GM12874 (cell line): Measurements from ENCODE around the gene MRPS23.

Experiments
- TF ChIP-seq, protein P1 (sequence below): IDR thresholded peaks from 2 replicates; pipeline ENCODE4 v1.5.1; 2011; ENCODE audit warnings: low read depth, mild to moderate bottlenecking, control low read depth, low read length, moderate library complexity; ENCODE audit not compliant: insufficient read depth

Gene MRPS23

GRCh38 chr17:57866319-57866718, 16.5 kb upstream of the MRPS23 start:
- TF ChIP-seq, protein P1, sequence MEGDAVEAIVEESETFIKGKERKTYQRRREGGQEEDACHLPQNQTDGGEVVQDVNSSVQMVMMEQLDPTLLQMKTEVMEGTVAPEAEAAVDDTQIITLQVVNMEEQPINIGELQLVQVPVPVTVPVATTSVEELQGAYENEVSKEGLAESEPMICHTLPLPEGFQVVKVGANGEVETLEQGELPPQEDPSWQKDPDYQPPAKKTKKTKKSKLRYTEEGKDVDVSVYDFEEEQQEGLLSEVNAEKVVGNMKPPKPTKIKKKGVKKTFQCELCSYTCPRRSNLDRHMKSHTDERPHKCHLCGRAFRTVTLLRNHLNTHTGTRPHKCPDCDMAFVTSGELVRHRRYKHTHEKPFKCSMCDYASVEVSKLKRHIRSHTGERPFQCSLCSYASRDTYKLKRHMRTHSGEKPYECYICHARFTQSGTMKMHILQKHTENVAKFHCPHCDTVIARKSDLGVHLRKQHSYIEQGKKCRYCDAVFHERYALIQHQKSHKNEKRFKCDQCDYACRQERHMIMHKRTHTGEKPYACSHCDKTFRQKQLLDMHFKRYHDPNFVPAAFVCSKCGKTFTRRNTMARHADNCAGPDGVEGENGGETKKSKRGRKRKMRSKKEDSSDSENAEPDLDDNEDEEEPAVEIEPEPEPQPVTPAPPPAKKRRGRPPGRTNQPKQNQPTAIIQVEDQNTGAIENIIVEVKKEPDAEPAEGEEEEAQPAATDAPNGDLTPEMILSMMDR, result no peak

DNA sequence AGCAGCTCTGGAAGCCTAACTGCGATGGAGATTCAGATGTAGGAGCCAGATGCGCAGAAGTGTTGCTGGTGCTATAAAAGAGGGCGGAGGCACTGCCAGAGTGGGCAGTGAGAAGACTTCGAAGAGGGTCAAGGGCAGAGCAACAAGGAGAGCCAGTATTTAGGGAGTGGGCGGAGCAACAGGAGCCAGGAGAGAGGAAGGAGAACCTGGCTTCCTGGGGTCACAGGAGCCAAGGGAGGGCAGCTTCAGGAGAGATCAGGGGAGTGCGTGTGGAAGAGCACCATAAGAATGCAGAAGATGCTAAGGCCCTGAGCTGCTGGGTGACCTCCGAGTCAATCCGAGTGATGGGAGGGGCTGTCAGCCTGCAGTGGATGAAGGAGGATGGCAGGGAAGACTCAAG, 14.4 kb upstream of the MRPS23 start:
- TF ChIP-seq, protein P1, result no peak

- TF ChIP-seq, protein P1, result no peak
These were observed 13.1 kb upstream of the MRPS23 start for GRCh38 chr17:57862694-57863667.

DNA sequence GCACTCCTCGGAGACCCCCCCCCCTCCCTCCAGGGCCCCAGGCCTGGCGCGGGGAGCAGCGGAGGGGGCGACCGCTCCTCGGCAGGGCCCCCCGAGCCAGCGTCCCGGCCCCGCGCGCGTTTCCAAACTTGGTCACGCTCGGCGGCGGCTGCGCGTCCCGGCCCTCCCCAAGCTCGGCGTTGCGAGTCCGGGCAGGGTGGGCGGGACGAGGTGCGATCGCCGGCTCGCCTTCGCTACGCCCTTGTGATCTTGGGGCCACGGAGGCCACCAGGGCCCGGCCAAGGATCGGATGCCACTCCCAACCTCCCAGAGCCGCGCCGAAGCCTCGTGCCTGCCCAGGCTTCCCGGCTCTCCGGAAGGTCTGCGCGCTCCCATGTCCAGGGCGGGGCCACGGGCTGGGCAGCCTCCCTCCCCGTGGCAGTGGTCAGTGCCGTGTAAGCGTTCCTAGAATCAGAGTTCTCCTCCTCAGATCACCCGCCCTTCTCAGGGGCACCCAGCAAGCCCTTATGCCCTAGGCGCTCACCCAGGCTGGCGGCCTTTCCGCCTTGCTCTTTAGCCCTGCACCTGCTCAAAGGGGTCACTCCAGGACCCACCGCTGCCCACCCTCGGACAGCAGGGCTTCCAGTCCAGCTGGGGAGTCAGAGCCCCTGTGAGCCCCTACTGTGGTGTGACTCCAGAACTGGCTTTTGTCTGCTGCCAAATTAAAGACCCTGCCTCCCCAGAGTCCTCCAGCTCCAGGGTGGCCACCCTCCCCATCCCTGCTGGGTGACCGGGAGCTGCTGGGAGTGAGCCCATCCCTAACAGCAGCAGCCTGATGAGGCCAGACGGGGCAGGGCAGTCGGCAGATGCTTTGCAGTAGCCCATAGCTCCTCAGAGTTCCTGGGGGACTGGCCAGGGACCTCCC, 12.2 kb upstream of the MRPS23 start:
- TF ChIP-seq, protein P1, result no peak

GRCh38 chr17:57861000-57861789, 11.4 kb upstream of the MRPS23 start:
- TF ChIP-seq, protein P1, result no peak

DNA sequence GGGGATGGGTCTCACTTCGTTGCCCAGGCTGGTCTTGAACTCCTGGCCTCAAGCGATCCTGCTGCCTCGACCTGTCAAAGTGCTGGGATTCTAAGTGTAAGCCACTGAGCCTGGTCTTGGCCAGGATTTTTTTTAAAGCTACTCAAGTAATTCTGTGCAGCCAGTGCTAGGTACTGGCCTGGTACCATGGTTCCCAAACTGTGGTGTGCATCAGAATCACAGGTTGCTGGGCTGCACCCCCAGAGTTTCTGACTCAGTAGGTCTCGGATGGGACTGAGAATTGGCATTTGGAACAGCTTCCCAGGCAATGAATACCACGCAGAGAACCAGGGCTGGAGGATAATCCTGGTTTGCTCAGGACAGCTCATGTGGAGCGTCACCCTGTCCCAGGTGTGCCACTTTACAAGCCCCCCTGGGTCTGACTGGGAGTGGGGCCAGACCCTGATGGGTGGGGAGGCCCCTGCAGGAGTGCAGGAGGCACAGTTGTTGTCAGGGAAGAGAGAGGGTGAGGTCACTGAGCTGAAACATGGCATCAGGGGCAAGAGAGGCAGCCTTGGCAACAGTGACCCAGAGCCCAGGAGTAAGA, 10.7 kb upstream of the MRPS23 start:
- TF ChIP-seq, protein P1, result no peak
